ENCODE measurements around the gene KLHL6.

Gene KLHL6

DNA sequence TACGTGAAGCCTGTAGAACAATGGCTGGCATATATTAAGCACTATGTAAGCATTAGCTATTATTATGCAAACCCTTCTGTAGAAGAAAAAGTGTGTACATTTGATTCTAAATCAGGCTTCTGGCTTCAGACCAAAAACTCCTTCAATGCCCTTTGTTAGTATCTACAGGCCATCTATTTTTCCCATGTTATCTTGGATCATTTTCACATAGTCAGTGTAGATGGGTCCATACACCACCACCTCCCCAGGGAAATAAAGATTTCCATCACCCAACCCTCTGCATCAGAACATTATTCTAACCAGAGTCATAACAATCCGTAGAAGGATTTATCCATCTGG lies 8.0 kb upstream of the KLHL6 start:
- DNase-seq, result no peak

DNA sequence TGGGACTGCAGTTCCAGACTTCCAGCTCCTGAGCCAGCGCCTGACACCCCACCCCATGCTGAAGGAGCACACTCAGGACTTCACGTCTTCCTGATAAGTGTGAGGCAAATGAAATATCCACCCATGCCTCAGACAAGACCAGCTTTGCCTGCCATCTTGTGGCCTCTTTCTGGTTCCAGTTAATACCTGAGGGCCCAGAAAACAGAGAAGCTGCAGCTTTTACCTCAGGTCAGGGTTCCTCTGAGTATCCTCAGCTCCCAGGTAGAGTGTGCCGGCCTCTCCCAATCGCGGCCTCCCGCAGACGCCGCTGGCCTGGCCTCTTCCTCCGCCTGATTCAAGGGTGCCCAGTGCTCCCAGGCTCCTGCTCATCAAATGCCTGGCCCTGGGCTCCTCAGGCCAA lies 5.1 kb upstream of the KLHL6 start:
- DNase-seq, result peak; percentile 32

DNA sequence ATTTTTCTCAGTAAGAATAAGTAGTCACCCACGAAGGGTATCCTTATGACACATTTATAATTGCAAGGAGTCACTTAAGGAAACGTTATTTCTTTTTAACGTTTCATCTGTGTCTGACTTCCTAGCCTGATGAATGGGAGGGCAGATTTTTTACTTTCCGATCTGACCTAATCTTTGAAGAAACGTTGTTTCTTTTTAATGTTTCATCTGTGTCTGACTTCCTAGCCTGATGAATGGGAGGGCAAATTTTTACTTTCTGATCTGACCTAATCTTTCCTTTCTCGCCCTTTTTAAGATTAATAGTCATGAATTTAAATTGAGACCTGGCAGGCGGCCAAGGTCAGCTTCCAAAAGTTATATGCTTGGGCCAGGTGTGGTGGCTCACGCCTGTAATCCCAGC lies 3.0 kb upstream of the KLHL6 start:
- DNase-seq, result no peak

DNA sequence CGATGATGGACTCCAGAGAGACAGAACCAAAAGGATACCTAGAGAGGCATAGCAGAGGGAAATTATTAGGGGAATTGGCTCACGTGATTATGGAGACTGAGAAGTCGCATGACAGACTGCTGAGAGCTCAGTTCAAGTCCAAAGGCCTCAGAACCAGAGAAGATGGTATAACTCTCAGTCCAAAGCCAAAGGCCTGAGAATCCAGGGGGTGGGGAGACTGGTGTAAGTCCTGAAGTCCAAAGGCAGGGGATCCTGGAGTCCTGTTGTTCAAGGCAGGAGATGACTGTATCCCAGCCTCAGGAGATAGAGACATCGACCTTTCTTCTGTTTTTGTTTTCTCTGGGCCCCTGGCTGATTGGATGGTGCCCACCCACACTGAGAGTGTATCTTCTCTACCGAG lies 1.2 kb upstream of the KLHL6 start:
- no peak for DNase-seq

DNA sequence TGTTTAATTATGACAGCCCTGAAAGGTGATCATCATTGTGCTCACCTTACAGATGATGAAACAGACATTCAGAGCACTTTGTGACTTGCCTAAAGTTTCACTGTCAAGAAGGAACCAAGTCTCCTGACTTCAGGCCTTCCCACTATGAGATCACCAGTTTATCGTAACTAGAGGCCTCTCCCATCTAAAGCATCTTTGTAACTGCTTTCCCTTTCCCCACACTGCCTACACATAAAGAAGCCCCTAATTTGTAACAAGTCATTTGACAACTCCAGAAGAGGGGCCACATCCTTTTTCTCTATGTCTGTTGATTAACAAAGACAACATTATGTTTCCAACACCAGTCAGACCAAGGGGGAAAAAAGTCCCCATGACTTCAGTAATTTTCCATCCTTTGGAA lies 1.1 kb downstream of the KLHL6 start:
- no peak for DNase-seq

DNA sequence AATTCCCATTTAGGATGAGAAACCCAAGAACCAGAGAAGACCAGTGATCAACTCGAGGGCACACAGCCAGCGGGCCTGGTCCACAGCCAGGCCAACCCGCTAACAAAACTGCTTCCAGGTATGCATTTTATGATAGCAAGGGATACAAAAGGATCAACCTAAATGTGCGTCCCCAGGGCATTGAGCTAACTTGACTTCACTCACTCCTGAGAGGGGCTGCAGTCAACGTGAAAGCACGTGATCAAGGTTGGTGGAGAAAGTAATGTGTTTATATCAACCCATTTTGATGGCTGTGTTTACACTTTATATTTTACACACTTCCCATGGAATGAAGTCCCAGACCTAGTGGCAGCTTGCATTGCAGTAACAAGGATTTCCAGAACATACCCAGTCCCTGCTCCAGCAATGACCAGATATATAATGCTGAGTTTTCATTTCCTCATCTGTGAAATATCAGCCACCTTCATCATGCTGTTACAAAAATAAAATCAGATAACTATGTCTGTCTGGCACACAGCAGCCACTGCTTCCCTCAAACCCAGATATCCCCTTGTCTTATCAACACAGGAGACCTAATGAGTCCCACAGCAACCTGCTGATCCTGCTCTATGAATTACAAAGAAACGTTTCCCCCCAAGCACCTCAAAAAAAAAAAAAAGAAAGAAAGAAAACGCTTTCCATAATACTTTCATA lies 2.0 kb downstream of the KLHL6 start:
- no peak for DNase-seq

DNA sequence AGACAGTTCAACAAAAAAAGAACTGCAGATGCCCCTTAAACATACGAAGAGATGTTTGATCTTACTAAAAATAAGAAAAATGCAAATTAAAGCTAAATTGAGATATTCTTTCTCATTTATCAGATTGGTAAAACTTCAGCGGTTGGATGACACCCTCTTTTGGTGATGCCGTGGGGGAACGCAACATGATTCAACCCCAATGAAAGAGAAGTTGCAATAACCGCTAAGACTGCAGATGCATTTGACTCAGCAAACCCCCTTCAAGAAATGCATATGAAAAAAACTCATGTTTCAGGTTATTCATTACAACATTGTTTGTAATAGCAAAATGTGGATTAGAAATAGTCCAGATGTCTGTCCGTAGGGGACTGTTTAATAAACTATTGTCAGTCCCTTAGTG lies 3.6 kb downstream of the KLHL6 start:
- DNase-seq, result peak; percentile 42

DNA sequence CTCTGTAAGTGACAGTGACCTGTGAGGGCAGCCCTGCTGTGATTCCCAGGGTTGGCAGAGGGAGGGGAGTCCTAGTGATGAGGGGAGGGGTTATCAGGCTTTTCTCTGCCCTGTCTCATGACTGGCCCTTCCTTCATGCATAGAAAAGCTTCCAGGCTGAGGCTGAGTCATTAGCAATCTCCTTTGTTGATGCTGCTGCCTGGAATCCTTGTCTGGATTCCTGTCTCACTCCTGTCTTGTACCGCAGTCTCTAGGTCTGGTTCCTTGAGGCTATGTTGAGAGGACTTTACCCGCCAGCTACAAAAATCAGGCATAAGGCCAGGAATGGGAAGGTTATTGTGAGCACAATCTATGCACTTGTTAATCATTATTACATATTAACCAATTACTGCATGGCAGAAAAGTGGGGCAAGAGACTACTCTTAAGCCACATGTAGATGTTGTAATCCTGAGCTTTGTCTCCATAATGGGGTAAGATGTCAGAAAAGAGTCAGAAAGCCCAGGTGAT lies 7.2 kb downstream of the KLHL6 start:
- DNase-seq, result no peak

DNA sequence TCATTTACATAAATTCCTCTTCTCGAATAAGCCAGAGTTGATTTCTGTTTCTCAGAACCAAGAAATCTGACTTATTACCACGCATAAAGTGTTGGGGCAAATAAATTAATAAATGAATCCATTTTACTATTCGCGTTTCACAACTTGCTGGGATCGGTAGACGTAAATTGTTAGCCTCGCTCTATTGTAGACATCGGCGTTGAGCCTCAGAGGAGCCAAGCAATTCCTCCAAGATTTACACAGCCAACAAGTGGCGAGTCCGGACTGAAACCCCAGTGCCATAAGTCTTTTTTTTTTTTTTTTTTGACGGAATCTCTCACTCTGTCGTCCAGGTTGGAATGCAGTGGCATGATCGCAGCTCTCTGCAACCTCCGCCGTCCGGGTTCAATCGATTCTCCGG lies 8.9 kb downstream of the KLHL6 start:
- no peak for DNase-seq

DNA sequence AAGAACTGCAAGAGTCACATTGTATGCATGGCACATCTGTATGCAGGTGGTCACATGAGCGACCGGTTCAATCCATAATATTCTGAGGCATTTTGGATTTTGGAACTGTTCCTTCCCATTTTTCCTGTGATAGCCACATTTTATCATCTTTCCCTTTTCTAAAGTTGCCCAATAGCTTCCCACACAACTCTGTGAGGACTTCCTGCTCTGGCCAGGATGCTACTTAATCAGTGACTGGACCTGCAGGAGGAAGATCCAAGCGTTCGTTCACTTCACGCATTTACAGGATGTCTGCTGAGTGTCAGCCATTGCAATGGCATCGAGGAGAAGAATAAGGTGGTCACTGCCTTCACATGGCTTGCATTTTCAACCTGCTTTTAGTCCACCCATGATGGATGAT lies 9.8 kb downstream of the KLHL6 start:
- DNase-seq, result no peak

DNA sequence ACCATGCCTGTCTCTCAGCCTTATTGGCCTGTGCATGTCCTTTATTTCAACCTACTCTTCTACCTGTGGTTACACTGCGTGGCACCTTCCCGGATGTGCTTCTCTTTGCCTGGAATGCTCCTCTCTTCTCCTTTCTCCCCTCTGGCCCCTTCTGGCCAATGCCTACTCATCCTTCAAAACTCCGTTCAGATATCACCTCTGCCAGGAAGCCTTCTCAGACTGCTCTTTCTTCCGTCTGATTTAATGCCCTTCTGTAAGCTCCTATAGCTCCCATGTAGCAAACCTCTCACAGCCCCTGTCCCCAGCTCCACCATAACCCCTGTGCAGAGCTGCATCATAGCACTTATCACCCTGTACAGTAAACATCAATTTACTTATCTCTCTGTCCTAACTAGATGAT lies 13.2 kb downstream of the KLHL6 start:
- DNase-seq, result no peak

DNA sequence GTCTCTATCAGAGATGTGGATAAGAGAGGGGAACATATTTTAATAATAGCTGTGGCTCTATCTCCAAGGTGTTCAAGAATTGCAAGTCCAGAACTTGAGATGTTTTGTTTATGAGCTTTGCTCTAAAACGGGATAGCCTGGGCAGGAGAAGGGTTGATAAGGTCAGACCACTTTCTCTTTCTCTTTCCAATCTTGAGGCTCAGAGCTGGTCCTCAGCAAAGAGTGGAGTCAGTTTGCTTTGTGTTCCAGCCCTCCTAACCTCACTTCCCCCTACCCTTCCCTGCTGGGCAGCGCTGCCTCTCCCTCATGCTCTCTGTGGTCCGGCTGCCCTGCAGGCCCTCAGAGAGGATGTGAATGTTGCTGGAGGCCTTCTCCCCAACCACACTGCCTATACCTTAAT lies 13.8 kb downstream of the KLHL6 start:
- no peak for DNase-seq

DNA sequence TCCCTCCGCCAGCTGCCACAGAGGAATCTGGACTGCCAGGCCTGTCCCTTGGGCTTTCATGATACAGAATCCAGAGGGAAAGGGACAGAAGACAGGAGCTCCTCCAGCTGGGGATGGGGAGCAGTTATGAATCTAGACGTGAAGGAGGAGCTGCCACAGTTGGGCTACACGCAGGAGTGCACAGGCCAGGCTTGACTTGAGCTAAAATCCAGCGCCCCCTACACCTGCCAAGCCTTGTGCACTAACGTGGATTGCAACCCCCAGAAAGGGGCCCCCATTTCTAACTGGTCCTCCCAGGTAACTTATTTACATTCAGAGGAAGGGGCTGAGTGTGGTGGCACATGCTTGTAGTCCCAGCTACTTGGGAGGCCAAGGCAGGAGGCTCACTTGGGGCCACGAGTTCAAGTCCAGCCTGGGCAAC lies 14.3 kb downstream of the KLHL6 start:
- no peak for DNase-seq

DNA sequence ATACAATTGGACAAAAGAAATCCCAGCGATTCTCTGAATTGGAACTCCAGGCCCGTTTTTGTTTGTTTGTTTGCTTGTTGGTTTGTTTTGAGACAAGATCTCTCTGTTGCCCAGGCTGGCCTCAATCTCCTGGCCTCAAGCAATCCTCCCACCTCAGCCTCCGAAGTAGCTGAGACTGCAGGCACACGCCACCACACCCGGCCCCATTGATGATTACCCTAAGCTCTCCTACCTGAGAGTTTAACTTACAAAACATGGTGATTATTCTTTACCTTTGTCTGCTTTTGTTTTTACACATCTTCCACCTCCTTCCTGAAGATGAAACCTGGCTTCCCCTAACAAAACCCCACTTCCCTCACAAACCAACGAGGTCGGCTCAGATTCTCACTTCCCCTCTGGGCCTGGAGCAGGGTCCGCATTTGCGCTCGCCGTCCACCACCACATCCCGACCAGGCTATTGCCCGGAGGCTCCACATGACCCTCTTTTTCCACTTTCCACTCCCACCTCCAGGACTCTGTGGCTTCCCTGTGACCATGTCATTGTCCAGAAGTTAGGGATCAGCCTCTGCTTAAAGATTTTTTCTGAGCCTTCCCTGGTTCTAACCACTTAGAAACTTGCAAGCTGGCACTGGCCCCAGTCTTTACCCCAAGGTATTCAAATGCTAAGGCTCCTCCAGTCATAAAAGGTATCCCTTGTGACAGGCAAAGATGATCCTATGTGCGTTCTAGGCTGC lies 14.8 kb downstream of the KLHL6 start:
- DNase-seq, result no peak

DNA sequence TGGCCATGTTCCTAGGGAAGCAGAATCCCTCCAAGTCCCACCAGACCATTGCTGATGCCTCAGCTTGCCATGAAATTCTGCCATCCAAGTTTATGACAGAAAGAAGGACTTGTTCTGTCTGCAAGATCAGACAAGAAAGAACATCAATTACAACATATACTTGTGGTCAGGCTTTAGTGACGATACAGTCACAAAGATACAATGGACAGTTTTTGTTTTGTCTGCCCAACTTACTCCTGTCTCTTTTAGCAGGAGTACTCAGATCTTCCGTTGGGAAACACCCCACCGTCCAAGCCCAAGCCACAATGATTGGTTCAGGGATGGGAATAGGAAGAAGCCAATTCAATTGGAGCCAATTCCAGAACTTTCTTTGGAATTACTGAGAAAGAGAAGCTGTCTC lies 15.7 kb downstream of the KLHL6 start:
- DNase-seq, result no peak

DNA sequence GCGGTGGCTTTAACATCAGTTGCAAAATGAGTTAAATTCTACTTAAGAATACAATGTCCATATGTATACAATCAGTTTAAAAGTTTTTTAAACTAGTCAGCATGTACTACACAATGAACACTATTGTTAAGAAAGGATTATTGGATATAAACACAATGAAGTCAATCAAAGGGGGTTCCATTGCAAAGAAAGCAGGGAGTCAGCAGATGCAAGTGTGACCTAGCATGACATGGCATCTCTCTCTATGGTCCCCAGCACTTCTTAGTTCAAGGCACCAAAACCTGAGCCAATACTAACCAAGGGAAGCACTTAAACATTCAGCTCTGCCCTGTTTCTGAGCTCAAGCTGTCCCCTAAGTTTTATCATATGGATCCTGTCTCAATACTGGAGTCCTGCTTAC lies 17.0 kb downstream of the KLHL6 start:
- no peak for DNase-seq

DNA sequence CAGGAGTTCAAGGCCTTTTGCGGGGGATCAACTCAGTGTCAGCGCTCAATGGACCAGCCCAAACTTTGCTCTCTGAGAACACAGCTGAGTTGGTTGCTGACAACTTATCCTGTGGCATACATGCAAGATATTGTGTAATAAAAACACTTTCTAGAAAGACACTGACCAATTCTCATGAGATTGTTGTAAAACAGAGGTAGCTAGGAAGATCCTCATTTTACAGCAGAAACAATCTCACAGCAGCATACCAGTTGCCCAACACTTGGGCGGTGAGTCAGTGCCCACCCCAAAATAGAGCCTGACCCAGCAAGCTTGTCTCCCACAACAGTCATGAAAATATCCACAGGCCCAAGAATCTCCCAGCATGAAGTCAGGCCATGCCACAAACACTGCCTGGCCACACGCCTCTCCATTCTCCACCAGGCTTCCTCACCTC lies 18.2 kb downstream of the KLHL6 start:
- DNase-seq, result no peak

DNA sequence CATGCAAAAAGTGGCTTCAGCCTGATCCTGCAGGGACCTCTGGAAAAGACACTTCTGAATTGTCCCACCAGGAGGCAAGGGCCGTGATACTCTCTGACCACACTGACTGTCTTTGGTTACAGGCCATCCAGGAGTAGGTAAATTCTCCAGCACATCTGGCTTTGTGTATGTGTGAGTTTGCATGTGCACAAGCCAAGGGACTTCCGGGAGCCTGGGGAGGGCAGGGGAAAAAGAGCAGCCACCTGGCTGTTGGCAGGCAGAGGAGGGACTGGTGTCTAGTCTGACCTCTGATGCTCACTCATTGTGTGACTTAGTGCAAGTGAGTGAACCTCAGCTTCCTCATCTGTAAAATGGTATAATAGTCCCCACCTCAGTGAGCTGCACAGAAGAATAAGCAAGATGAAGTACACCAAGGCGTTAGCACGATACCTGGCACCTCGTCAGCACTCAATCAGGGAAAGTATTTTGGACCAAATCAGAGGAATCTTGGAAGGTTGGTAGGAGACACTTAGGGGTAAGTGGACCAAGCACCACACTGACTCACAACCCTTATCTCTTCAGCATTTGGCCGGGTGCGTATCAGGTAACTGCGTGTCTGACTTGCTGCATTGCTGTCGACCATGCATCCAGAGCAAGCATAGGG lies 19.1 kb downstream of the KLHL6 start:
- no peak for DNase-seq

DNA sequence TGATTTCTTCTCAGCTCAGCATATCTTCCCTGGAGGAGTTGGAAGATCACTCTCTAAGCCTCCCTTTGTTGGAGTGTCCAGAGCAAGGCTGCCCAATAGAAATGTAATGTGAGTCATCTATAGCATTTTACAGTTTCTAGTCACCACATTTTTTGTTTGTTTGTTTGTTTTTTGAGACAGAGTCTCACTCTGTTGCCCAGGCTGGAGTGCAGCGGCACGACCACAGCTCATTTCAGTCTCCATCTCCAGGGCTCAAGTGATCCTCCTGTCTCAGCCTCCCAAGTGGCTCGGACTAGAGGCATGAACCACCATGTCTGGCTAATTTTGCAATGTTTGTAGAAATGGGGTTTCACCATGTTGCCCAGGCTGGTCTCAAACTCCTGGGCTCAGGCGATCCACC lies 21.3 kb downstream of the KLHL6 start:
- no peak for DNase-seq

DNA sequence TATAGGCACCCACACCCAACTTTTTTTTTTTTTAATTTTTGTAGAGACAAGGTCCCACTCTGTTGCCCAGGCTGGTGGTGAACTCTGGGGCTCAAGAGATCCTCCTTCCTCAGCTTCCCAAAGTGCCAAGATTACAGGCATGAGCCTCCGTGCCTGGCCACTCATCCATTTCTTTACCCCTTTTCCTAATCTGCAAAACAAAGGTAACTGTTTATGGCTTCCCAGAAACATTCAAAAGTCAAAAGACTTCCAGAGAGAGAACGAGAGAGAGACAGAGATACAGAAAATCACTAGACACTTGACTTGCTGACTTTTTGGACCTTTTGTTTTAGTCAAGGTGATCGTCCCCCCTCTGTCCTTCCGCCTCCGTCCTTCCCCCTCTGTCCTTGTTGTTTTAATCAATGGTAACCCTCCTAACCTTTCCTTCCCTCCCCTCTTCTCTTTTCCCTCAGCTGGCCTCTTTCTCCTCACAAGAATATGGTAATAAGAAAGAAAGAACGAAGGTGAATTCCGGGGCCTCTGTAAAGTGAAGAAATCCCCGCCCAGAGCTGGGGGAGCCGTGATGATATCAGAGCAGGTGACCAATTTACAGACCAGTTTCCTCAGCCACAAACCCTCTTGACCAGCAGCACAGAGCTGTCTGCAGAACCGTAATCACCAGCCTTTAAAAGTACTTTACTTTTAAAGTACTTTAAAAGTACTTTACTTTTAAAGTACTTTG lies 21.9 kb downstream of the KLHL6 start:
- DNase-seq, result no peak

DNA sequence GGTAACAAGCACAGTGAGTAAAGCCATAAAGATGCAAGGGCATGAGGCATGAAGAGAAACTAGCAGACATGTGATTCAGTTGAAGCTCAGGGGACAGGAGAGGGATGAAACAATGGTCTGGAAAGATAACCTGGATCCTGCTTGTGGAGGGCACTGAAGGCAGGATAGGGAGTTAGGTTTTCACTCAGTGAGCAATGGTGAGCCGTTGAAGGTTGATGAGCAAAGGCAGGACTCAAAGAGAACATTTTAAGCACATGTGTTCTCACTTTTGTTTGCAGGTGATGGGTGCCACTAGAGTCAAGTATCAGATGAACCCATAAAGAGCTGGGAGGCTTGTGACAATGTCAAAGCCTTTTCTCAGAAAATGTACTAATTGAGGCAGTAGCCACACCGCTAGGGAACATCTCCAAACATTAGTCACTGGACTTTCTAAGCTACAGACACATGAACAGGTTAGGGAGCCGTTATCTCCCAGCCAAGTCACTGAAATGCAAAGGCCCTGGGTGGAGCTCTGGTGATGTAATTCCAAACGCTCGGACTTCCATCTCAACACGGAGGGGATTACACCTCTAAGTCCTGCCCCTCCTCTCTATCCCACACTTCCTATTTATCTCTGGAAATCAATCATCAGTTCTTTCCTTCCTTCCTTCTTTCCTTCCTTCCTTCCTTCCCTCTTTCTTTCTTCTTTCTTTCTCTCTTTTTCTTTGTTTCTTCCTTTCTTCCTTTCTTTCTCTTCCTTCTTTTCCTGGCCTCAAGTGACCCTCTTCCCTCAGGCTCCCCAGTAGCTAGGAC lies 22.7 kb downstream of the KLHL6 start:
- DNase-seq, result no peak

DNA sequence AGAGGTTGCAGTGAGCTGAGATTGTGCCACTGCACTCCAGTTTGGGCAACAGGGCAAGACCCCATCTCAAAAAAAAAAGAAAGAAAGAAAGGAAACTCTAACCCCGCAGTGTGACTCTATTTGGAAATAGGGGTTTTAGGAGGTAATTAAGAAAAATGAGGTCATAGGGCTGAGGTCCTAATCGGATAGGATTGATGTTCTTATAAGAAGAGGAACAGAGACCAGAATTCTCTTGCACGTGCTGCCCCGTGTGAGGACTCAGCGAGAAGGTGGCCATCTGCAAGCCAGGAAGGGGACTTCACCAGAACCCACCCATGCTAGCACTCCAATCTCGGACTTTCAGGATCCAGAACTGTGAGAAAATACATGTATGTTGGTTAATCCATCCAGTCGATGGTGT lies 25.8 kb downstream of the KLHL6 start:
- DNase-seq, result no peak

DNA sequence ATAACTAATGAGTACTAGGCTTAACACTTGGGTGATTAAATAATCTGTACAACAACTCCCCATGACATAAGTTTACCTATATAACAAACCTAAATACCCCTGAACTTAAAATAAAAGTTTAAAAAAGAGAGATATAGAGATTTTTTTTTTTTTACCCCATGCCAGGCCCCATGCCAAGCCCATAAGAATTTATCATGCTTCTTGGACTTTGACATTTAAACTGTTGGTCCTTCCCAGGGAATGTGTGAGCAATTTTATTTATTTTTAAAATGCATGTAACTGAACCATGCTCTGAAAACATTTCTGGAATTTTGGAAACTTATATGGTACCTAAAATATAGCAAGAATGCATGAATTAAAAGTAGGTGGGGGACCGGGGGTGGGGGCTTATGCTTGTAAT lies 26.3 kb downstream of the KLHL6 start:
- DNase-seq, result no peak
